M059J (cell line): ENCODE data around the gene VAMP7. TPM values are rescaled to one million over a fixed set of nuclear protein-coding genes. Genes with fewer than 3 reads are reported as not detected.

ENCODE experiments used
- total RNA-seq: library from RNA; depleted of rRNA; stranded (reverse); fragments of >200 nt; shearing (Covaris generic); gene quantifications from 2 replicates; pipeline ENCODE4 v1.2.3, GENCODE V29; 2014; rRNA removed

Gene VAMP7
- total RNA-seq, 1 experiment from 2014 or later: 143 TPM

Other genes with a start within 250 kb of the VAMP7 start
- 0.32 TPM in 1 of 2 replicates, not detected in the other for gene IL9R, start 116.4 kb downstream of the VAMP7 start, total RNA-seq